Measurements from ENCODE around the gene HSF5. TPM values are rescaled to one million over a fixed set of nuclear protein-coding genes. Genes with fewer than 3 reads are reported as not detected.
"Not testable (repeated sequence)": the region's sequence is repeated elsewhere in the genome, so short reads cannot be mapped to it uniquely, and the experiment has no call there.

Gene HSF5
- polyA plus RNA-seq, 1 donor: 0.07 TPM

- WGBS (ENCODE audit: insufficient coverage, low lambda C conversion rate): 0% methylated on average over 1 of the region's 2 CpGs
- Histone ChIP-seq H3K4me1 (ENCODE audit: control insufficient read depth, insufficient read depth, low read length) (peaks cover 21% of the 10 kb centered on the region), H3K27me3 (ENCODE audit: control insufficient read depth, insufficient read depth, low read length) (no peaks in the 10 kb centered on the region), H3K9me3 (ENCODE audit: control insufficient read depth, low read depth, low read length) (no peaks in the 10 kb centered on the region), H3K4me3 (ENCODE audit: low read length) (no peak overlapping the region), H3K36me3 (ENCODE audit: control insufficient read depth, insufficient read depth, low read length) (peaks cover 2% of the 10 kb centered on the region), H3K27ac (ENCODE audit: low read length) (no peak overlapping the region)
- DNase-seq: no peak
Measured at GRCh38 chr17:58401287-58401686, 86.9 kb downstream of the HSF5 start.

GRCh38 chr17:58400826-58401225 lies 87.4 kb downstream of the HSF5 start:
- no peak overlapping the region for H3K4me3 ChIP-seq (ENCODE audit: low read length)
- peaks cover 2% of the 10 kb centered on the region for H3K36me3 ChIP-seq (ENCODE audit: control insufficient read depth, insufficient read depth, low read length)
- no peaks in the 10 kb centered on the region for H3K27me3 ChIP-seq (ENCODE audit: control insufficient read depth, insufficient read depth, low read length)
- H3K27ac ChIP-seq (ENCODE audit: low read length): no peak overlapping the region
- no peak for DNase-seq
- no peaks in the 10 kb centered on the region for H3K9me3 ChIP-seq (ENCODE audit: control insufficient read depth, low read depth, low read length)
- peaks cover 26% of the 10 kb centered on the region for H3K4me1 ChIP-seq (ENCODE audit: control insufficient read depth, insufficient read depth, low read length)

GRCh38 chr17:58399974-58400373 lies 88.2 kb downstream of the HSF5 start:
- H3K27ac ChIP-seq (ENCODE audit: low read length): no peak overlapping the region
- H3K4me3 ChIP-seq (ENCODE audit: low read length): no peak overlapping the region
- no peak for DNase-seq
- H3K36me3 ChIP-seq (ENCODE audit: control insufficient read depth, insufficient read depth, low read length): peaks cover 2% of the 10 kb centered on the region
- 100% methylated on average over 1 of the region's 3 CpGs for WGBS (ENCODE audit: insufficient coverage, low lambda C conversion rate)
- H3K4me1 ChIP-seq (ENCODE audit: control insufficient read depth, insufficient read depth, low read length): peaks cover 34% of the 10 kb centered on the region
- H3K27me3 ChIP-seq (ENCODE audit: control insufficient read depth, insufficient read depth, low read length): no peaks in the 10 kb centered on the region
- H3K9me3 ChIP-seq (ENCODE audit: control insufficient read depth, low read depth, low read length): no peaks in the 10 kb centered on the region

GRCh38 chr17:58398574-58399266 lies 89.5 kb downstream of the HSF5 start:
- H3K36me3 ChIP-seq (ENCODE audit: control insufficient read depth, insufficient read depth, low read length): peaks cover 2% of the 10 kb centered on the region
- H3K4me1 ChIP-seq (ENCODE audit: control insufficient read depth, insufficient read depth, low read length): peaks cover 46% of the 10 kb centered on the region
- H3K9me3 ChIP-seq (ENCODE audit: control insufficient read depth, low read depth, low read length): no peaks in the 10 kb centered on the region
- H3K27ac ChIP-seq (ENCODE audit: low read length): peak overlapping the region; percentile 52
- H3K27me3 ChIP-seq (ENCODE audit: control insufficient read depth, insufficient read depth, low read length): no peaks in the 10 kb centered on the region
- no peak overlapping the region for H3K4me3 ChIP-seq (ENCODE audit: low read length)
- peak in 1 of 2 donors; percentile 78 for DNase-seq
- WGBS (ENCODE audit: insufficient coverage, low lambda C conversion rate): no CpG with 5 or more reads among the region's 3 CpGs

GRCh38 chr17:58397421-58397820 lies 90.8 kb downstream of the HSF5 start:
- peaks cover 49% of the 10 kb centered on the region for H3K4me1 ChIP-seq (ENCODE audit: control insufficient read depth, insufficient read depth, low read length)
- H3K9me3 ChIP-seq (ENCODE audit: control insufficient read depth, low read depth, low read length); H3K36me3 ChIP-seq (ENCODE audit: control insufficient read depth, insufficient read depth, low read length); DNase-seq; H3K27me3 ChIP-seq (ENCODE audit: control insufficient read depth, insufficient read depth, low read length); H3K27ac ChIP-seq (ENCODE audit: low read length); H3K4me3 ChIP-seq (ENCODE audit: low read length): not testable (repeated sequence)
- WGBS (ENCODE audit: insufficient coverage, low lambda C conversion rate): 100% methylated on average over 1 of the region's 5 CpGs

- 73% methylated on average over 4 of the region's 4 CpGs for WGBS (ENCODE audit: insufficient coverage, low lambda C conversion rate)
- Histone ChIP-seq H3K27me3 (ENCODE audit: control insufficient read depth, insufficient read depth, low read length) (no peaks in the 10 kb centered on the region), H3K27ac (ENCODE audit: low read length) (no peak overlapping the region), H3K4me1 (ENCODE audit: control insufficient read depth, insufficient read depth, low read length) (peaks cover 57% of the 10 kb centered on the region), H3K9me3 (ENCODE audit: control insufficient read depth, low read depth, low read length) (no peaks in the 10 kb centered on the region), H3K4me3 (ENCODE audit: low read length) (no peak overlapping the region), H3K36me3 (ENCODE audit: control insufficient read depth, insufficient read depth, low read length) (no peaks in the 10 kb centered on the region)
- no peak for DNase-seq
Measured at GRCh38 chr17:58396173-58396572, 92.0 kb downstream of the HSF5 start.

GRCh38 chr17:58394534-58395223 lies 93.5 kb downstream of the HSF5 start:
- Histone ChIP-seq H3K9me3 (ENCODE audit: control insufficient read depth, low read depth, low read length) (no peaks in the 10 kb centered on the region), H3K4me3 (ENCODE audit: low read length) (no peak overlapping the region), H3K27me3 (ENCODE audit: control insufficient read depth, insufficient read depth, low read length) (no peaks in the 10 kb centered on the region), H3K36me3 (ENCODE audit: control insufficient read depth, insufficient read depth, low read length) (no peaks in the 10 kb centered on the region), H3K27ac (ENCODE audit: low read length) (peak overlapping the region; percentile 81), H3K4me1 (ENCODE audit: control insufficient read depth, insufficient read depth, low read length) (peaks cover 69% of the 10 kb centered on the region)
- DNase-seq: peak; percentile 73 to 87
- WGBS (ENCODE audit: insufficient coverage, low lambda C conversion rate): no CpG with 5 or more reads among the region's 3 CpGs

GRCh38 chr17:58391302-58391984 lies 96.8 kb downstream of the HSF5 start:
- Histone ChIP-seq H3K4me1 (ENCODE audit: control insufficient read depth, insufficient read depth, low read length) (peaks cover 67% of the 10 kb centered on the region), H3K36me3 (ENCODE audit: control insufficient read depth, insufficient read depth, low read length) (no peaks in the 10 kb centered on the region), H3K4me3 (ENCODE audit: low read length) (no peak overlapping the region), H3K27ac (ENCODE audit: low read length) (peak overlapping the region; percentile 47), H3K27me3 (ENCODE audit: control insufficient read depth, insufficient read depth, low read length) (no peaks in the 10 kb centered on the region), H3K9me3 (ENCODE audit: control insufficient read depth, low read depth, low read length) (no peaks in the 10 kb centered on the region)
- 88% methylated on average over 1 of the region's 10 CpGs for WGBS (ENCODE audit: insufficient coverage, low lambda C conversion rate)
- peak; percentile 88 to 95 for DNase-seq

GRCh38 chr17:58390884-58391283 lies 97.3 kb downstream of the HSF5 start:
- WGBS (ENCODE audit: insufficient coverage, low lambda C conversion rate): no CpG with 5 or more reads among the region's 2 CpGs
- Histone ChIP-seq H3K27me3 (ENCODE audit: control insufficient read depth, insufficient read depth, low read length) (no peaks in the 10 kb centered on the region), H3K9me3 (ENCODE audit: control insufficient read depth, low read depth, low read length) (no peaks in the 10 kb centered on the region), H3K4me1 (ENCODE audit: control insufficient read depth, insufficient read depth, low read length) (peaks cover 61% of the 10 kb centered on the region), H3K27ac (ENCODE audit: low read length) (peak overlapping the region; percentile 47), H3K36me3 (ENCODE audit: control insufficient read depth, insufficient read depth, low read length) (no peaks in the 10 kb centered on the region), H3K4me3 (ENCODE audit: low read length) (no peak overlapping the region)
- DNase-seq: no peak

- no peak for DNase-seq
- H3K36me3 ChIP-seq (ENCODE audit: control insufficient read depth, insufficient read depth, low read length): no peaks in the 10 kb centered on the region
- H3K4me1 ChIP-seq (ENCODE audit: control insufficient read depth, insufficient read depth, low read length): peaks cover 58% of the 10 kb centered on the region
- no peaks in the 10 kb centered on the region for H3K27me3 ChIP-seq (ENCODE audit: control insufficient read depth, insufficient read depth, low read length)
- H3K9me3 ChIP-seq (ENCODE audit: control insufficient read depth, low read depth, low read length): no peaks in the 10 kb centered on the region
- WGBS (ENCODE audit: insufficient coverage, low lambda C conversion rate): 33% methylated on average over 1 of the region's 3 CpGs
- H3K4me3 ChIP-seq (ENCODE audit: low read length): no peak overlapping the region
- peak overlapping the region; percentile 37 for H3K27ac ChIP-seq (ENCODE audit: low read length)
Measured at GRCh38 chr17:58388302-58389190, 99.7 kb downstream of the HSF5 start.
